ENCODE results near the gene ZDHHC21.
A peak's percentile ranks its signal among the peaks of the same experiment; 100 is the strongest.
"Not testable (repeated sequence)": the region's sequence is repeated elsewhere in the genome, so short reads cannot be mapped to it uniquely, and the experiment has no call there.

ZDHHC21 gene

GRCh38 chr9:14678776-14679175 lies 14.5 kb downstream of the ZDHHC21 start:
- peak; percentile 78 to 81 for DNase-seq

GRCh38 chr9:14677872-14678271 lies 15.4 kb downstream of the ZDHHC21 start:
- DNase-seq = no peak

GRCh38 chr9:14677396-14677795 lies 15.8 kb downstream of the ZDHHC21 start:
- no peak for DNase-seq

DNA sequence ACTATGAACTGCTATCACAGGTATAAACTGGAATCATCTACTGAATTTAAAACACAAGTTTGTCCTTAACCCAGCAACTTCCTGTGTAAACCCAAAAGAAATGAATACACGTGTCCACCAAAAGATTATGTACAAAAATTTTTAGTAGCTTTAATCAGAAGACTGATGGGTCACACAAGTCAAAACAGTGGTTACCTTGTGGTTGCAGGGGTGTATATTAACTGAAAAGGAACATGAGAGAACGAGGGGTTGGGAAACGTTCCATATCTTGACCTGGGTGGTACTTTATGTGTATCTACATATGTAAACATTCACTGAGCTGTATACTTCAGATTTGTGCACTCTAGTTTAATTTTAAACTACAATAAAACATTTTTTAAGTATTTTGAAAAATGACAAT lies 18.6 kb downstream of the ZDHHC21 start:
- DNase-seq = no peak

DNA sequence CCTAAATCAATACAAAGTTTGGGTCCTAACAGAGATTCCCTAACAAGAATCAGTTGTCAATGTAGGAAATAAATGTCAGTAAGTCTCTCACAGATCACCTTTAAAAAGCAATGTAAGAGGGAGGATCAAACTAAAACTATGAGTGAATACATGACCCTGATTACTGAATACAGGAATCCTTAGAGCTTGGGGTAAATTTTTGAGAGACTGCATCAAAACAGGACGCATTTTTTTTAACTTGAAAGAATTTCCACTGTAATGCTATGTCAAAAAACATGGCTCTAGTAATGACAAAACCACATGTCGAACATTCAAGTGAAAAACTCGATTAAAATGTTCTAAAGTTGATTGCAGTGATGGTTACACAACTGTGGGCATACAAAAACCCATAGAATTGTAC lies 21.9 kb downstream of the ZDHHC21 start:
- DNase-seq = no peak

GRCh38 chr9:14670718-14671117 lies 22.5 kb downstream of the ZDHHC21 start:
- no peak for DNase-seq

- DNase-seq = not testable (repeated sequence)
These were observed 29.2 kb downstream of the ZDHHC21 start for GRCh38 chr9:14664022-14664421.

GRCh38 chr9:14662060-14662453 lies 31.2 kb downstream of the ZDHHC21 start:
- no peak for DNase-seq

- DNase-seq = peak; percentile 60 to 87
These were observed 31.7 kb downstream of the ZDHHC21 start for GRCh38 chr9:14661421-14662059.

- no peak for DNase-seq
These were observed 32.5 kb downstream of the ZDHHC21 start for GRCh38 chr9:14660721-14661120.

DNA sequence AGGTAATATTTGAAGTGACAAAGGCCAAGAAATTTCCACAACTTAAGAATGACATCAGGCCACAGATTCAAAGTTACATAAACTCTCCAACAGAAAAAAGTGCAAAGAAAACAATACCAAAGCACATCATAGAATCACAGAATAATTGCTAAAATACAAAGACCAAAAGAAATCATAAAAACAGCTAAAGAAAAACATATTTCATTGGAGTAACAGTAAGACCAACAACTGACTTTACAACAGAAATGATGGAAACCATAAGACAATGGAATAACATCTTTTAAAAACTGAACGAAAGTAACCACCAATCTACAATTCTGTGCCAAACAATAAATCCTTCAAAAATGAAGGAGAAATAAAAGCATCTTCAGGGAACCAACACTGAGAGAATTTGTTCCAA lies 38.3 kb downstream of the ZDHHC21 start:
- DNase-seq = no peak

DNA sequence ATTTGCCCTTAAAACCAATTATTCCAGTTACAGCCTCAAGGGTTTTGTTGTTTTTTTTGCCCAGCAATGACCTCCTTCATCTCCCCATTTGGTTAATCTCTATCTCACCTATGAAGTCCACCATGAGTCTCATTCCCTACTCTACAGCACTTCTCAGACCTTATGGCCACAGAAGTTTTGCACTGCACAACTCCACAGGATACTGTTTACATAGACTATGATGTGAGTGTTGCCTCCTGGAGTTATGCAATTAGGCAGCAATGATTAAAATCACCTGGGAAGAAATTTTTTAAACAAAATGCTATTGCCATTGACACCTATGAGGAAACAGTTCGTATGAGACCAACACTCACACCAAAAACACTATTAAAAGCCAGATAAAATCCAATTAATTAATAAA lies 39.7 kb downstream of the ZDHHC21 start:
- DNase-seq = no peak

DNA sequence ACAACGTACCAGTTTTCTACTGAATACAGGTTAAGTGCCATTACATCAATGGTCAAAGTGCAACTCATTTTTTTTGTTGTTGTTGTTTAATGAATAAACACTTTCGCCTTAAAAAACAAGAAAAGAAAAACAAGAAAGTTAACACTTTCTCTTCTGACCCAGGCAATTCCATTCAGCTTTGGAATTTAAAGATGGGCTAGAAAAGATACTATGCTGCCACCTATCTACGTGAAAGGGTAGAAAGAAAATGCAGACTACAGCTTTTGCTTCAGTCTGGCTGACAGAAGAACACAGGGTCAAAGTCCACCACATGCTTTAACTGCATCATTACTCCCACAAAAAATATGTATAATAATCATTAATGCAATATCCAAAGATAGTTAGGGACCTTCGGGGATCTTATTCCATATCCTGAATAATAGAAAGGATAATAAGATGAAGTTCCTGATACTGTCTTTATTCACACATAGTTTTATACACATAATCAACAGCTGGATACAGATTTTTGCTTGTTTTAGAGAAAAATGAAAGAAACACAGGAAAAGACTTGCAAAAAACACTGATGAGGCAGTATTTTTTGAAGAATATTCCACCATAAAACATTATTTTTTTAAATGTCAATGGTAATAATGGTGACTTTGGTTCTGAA lies 40.4 kb downstream of the ZDHHC21 start:
- peak; percentile 52 to 89 for DNase-seq

GRCh38 chr9:14650596-14650995 lies 42.6 kb downstream of the ZDHHC21 start:
- DNase-seq = no peak

- DNase-seq = no peak
These were observed 47.6 kb downstream of the ZDHHC21 start for GRCh38 chr9:14645648-14646047.

- no peak for DNase-seq
These were observed 52.3 kb downstream of the ZDHHC21 start for GRCh38 chr9:14640967-14641366.

DNA sequence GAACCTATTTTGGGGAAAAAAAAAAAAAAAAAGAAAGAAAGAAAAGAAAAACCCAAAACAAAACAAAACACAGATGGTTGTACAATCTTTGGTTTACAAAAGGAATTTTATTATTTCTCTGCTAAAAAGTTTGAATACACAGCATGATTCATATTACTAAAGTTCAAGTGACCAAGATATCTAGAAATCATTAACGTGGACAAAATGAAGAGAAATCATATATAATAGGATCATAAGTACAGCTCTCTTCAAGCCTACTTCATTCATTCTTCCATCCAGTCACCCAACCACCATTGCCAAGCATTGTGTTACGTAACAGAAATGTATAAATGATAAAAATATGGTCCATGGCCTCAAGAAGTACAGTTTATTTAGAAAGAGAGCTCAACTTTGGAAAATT lies 52.9 kb downstream of the ZDHHC21 start:
- no peak for DNase-seq

DNA sequence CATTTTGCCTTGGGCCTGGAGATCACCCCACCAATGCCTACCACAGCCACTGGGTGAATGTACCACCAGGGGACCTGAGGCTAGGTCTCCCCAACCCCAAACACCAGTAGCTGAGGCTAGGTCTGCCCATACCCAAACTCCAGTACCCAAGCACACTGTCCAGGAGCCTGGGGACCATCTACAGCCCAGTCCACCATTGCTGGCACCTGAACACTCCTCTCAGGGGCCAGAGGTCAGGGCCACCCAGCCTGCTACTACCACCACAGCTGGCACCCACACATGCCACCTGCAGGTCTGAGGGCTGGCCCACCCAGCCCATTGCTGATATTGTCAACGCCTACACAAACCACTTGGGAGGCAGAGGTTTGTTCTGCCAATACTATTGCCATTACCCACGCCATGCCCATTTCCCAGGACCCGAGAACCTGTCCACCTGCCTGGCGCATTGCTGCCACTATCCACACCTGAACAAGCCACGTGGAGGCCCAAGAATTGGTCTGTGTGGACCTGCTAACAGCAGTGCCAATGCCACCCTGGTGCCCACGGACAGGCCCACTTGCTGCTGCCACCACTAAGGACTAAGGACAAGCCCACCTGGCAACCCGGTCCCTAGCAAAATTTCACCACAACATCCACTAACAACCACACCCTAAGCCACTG lies 59.2 kb downstream of the ZDHHC21 start:
- DNase-seq = no peak

GRCh38 chr9:14633148-14633547 lies 60.1 kb downstream of the ZDHHC21 start:
- DNase-seq = no peak

GRCh38 chr9:14627513-14627912 lies 65.7 kb downstream of the ZDHHC21 start:
- DNase-seq = peak; percentile 52 to 73

- DNase-seq = no peak
These were observed 74.3 kb downstream of the ZDHHC21 start for GRCh38 chr9:14618836-14619420.

GRCh38 chr9:14616188-14616982 lies 76.8 kb downstream of the ZDHHC21 start:
- DNase-seq = peak; percentile 62 to 91

GRCh38 chr9:14608540-14608939 lies 84.7 kb downstream of the ZDHHC21 start:
- no peak for DNase-seq

Data from NCI-H526 (cell line).